OCI-M2 (cell line): Measurements from ENCODE around the gene UPK3BL1.
"Not testable (repeated sequence)": the region's sequence is repeated elsewhere in the genome, so short reads cannot be mapped to it uniquely, and the experiment has no call there.

Source experiments
- DNase-seq: peaks from one replicate; lab custom pipeline; 2025; ENCODE audit not compliant: unreplicated experiment; lab: John Stamatoyannopoulos, UW

UPK3BL1 gene

GRCh38 chr7:102589857-102590256 is 52.7 kb downstream of the UPK3BL1 start:
- not testable (repeated sequence) for DNase-seq
